NCI-H2196 treated with DMSO at 0.1 percent for 48 hours (cell line): ENCODE measurements around the gene KCNJ6.
A peak's percentile ranks its signal among the peaks of the same experiment; 100 is the strongest.
"Not testable (repeated sequence)": the region's sequence is repeated elsewhere in the genome, so short reads cannot be mapped to it uniquely, and the experiment has no call there.

ENCODE experiments used
- DNase-seq: peaks from one replicate; lab custom pipeline; 2025; ENCODE audit not compliant: unreplicated experiment; lab: John Stamatoyannopoulos, UW

Gene KCNJ6

GRCh38 chr21:37784591-37785318, 131.5 kb downstream of the KCNJ6 start:
- DNase-seq: no peak

DNA sequence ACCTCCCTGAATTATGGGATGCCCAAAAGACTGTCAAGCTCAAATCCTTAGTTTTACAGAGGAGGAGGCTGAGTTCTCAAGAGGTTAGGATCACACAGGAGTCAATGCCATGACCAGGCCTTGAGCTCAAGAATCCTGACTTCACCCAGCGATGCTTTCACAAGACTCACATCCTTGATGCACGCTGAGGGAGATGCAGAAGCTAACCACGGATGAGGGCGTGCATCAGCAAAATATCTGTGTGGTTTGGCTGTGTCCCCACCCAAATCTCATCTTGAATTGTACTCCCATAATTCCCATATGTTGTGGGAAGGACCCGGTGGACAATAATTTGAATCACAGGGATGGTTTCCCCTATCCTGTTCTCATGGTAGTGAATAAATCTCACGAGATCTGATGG, 133.2 kb downstream of the KCNJ6 start:
- DNase-seq: no peak

- DNase-seq: no peak
These were observed 135.0 kb downstream of the KCNJ6 start for GRCh38 chr21:37780991-37781983.

DNA sequence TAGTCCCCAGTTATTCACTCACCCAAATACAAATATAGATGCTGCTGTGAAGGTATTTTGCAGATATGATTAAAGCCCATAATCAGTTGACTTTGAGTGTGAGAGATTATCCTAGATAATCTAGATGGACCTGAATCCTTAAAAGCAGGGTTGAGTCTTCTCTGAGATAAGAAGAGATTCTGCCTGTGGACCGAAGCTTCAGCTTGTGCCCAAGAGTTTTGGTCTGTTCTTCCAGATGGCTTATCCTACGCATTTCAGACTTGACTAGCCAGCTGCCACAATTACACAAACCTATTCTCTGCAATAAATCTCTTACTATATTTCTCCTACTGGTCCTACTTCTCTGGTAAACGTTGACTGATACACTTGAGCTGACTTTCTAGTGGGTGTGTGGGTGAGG, 145.1 kb downstream of the KCNJ6 start:
- no peak for DNase-seq

GRCh38 chr21:37770461-37770860, 145.8 kb downstream of the KCNJ6 start:
- DNase-seq: no peak

- DNase-seq: no peak
These were observed 146.6 kb downstream of the KCNJ6 start for GRCh38 chr21:37769656-37770055.

- no peak for DNase-seq
These were observed 148.3 kb downstream of the KCNJ6 start for GRCh38 chr21:37767984-37768383.

DNA sequence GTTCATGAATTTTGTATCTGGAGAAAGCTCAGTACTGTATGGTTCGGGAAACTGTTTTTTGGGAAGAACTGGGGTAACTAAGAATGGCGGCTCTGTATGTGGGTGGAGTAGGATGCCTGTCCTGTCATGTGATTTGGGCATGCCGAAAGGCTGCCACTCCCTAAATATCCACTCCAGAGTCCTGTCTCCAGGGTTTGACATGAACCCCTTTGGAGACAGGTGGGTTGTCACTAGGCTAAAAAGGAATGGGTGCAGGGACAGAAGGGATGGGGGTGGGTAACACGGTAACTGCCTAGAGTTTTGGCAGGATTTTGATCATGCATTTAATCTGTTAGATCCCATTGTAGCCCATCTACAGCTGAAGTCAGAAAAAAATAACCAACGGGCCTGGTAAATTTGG, 150.1 kb downstream of the KCNJ6 start:
- DNase-seq: no peak

GRCh38 chr21:37765221-37765900, 150.9 kb downstream of the KCNJ6 start:
- no peak for DNase-seq

DNA sequence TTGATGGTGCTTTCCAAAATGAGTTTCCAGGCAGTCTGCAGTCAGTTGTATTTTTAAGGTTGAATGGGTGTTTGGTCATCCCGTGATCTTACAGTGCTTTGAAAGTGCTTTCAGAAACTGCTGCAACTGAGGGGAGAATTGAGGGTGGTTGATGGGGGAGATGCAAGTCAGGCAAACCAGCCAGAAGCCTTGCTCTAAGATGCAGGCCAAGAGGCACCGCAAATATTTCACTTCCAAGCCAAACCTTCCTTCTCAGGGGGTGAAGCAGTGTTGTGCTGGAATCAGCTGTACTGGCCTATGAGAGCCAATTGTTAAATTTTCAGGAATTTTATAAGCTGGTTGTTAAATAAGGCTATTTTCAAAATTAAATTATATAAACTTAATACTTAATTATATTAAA, 151.6 kb downstream of the KCNJ6 start:
- no peak for DNase-seq

DNA sequence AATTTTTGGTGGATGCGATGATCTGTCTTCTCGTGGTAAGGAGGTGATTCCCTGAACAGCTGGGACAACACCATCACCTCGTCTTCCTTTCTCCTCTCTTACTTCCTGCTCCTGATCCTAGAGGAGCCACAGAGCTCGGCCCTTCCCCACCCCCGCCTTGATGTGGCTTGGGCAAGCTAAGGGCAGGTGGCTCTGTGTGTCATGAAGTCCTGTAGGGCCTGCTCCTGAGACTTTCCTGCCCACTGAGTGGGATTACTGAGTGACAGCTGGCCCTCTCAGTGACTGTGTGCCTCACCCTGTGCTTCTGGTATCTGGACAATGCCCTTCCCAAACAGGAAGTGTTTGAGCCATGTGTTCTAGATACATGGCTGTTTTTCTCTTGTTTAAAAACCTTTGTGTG, 153.0 kb downstream of the KCNJ6 start:
- no peak for DNase-seq

- no peak for DNase-seq
These were observed 153.7 kb downstream of the KCNJ6 start for GRCh38 chr21:37762606-37763005.

GRCh38 chr21:37761406-37761805, 154.9 kb downstream of the KCNJ6 start:
- DNase-seq: not testable (repeated sequence)

- no peak for DNase-seq
These were observed 156.5 kb downstream of the KCNJ6 start for GRCh38 chr21:37759777-37760176.

GRCh38 chr21:37758982-37759381, 157.3 kb downstream of the KCNJ6 start:
- peak; percentile 58 for DNase-seq

GRCh38 chr21:37757606-37758376, 158.5 kb downstream of the KCNJ6 start:
- DNase-seq: peak; percentile 36

DNA sequence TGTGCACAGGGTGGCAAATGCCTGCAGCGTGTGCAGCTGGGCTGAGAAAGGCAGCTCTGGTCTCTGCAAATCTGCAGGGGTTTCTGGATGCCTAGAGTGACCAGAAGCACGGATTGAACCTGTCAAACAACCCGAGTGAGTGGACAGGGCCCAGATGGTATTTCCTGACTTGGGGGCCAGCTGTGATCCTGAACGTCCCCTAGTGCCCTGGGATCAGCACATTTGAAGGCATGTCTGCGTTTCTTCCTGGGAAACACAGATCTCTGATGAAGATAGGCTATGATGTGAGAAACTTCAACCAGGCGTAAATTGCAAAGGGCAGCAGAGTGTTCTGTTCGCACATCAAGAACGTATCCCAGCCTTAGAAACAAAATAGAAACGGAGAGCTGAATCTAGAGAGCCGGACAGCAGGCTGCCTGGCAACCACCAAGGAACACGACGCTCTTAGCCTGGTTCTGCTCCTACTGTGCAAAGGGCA, 163.1 kb downstream of the KCNJ6 start:
- no peak for DNase-seq

DNA sequence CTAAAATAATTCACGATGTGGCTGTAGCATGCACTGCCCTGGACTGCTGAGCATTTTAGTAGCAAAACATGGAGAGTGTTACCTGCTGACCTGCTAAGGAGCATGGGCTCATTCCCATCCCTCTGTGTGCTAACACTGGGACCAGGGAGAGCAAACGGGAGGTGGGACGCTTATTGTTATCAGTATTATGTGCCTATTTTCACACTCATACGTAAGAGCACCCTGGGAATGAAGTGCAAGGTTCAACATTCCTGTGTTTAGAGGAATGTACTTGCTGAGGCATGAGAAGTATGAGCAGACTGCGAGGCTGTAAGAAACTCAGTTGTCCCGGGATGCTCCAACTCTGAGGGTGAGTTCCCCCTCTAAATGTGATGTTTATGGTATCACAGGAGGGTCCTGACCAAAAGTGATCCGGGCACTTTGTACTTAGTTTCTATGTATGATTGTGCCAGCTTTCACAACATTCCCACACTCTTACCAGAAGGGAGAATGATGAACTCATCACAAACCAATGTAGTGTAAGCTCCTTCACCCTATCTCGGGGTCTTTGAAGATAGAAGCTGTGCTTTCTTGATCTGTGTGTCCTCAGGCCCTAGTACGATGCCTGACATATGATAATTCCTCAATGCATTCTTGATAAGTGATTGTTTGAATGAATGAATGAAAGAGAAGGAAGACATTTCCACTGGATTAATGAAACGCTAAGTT, 164.8 kb downstream of the KCNJ6 start:
- no peak for DNase-seq

DNA sequence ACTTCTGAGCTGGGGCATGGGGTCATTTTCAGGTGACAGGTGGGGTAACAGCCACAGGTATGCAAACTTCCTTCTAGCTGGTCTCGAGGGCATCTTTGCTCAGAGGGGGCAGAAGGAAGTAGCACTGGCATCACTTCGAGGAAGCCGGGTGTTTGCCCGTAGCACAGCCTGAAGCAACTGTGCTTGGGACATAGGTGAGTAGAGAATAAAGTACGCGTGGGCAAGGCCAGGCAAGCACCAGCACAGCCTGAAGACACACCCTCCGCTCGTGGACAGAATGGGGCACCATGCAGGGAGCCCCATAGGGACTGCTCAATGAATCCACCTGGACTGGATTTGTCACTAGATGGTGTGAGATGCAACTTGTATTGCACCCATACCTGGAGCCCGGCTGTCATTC, 167.1 kb downstream of the KCNJ6 start:
- no peak for DNase-seq

DNA sequence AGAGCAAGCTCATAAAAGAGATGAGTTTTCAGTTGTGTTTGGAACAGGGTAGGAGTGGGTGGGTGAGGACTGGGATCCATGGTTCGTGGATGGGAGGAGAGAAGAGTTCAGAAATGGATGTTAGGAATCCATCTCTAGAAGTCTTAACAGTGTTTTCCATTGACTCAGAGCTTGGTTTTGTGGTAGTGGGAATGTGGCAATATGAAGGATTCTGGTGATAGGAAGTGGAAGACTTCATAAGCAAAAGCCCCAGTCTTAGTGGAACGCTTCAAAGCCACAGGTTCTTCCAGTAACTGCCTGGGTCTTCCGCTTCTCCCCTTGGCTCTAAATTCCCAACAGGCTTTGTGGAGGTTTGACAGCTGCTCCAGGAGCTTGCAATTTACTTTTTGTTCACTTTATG, 167.9 kb downstream of the KCNJ6 start:
- DNase-seq: no peak
